Esophagus squamous epithelium (tissue), 5 donors: ENCODE results near the gene SMOC1. TPM values are rescaled to one million over a fixed set of nuclear protein-coding genes. Genes with fewer than 3 reads are reported as not detected.

Source experiments
- DNase-seq: peaks from one replicate; lab custom pipeline; 2025; lab: John Stamatoyannopoulos, UW
- H3K27ac ChIP-seq, 4 donors: fragments of 200-600 bp; sonication (generic); one replicate each; pipeline ENCODE4 v1.5.1; 2016 to 2019; ENCODE audit warnings: mild to moderate bottlenecking in 1 of 4
- H3K27me3 ChIP-seq, 4 donors: fragments of 200-600 bp; sonication (generic); 1 replicate in 3 of 4; 2 replicates in 1 of 4; pipeline versions ENCODE4 v1.5.1 to v1.6.0; 2017 to 2021; ENCODE audit warnings: antibody characterized with exemption in 1 of 4
- H3K36me3 ChIP-seq, 3 donors: fragments of 200-600 bp; sonication (generic); one replicate each; pipeline ENCODE4 v1.5.1; 2016 to 2019
- H3K4me1 ChIP-seq, 3 donors: fragments of 200-600 bp; sonication (generic); one replicate each; pipeline ENCODE4 v1.5.1; 2017 to 2019
- H3K4me3 ChIP-seq, 4 donors: fragments of 200-600 bp; sonication (generic); 1 replicate in 3 of 4; 2 replicates in 1 of 4; pipeline ENCODE4 v1.5.1; 2016 to 2019; ENCODE audit warnings: mild to moderate bottlenecking in 2 of 4, moderate library complexity in 1 of 4
- H3K9me3 ChIP-seq, 3 donors: fragments of 200-600 bp; sonication (generic); one replicate each; pipeline ENCODE4 v1.5.1; 2016 to 2019
- CTCF ChIP-seq, 6 experiments: fragments of 450-650 bp in 4 of 6; fragments of 200-600 bp in 2 of 6; sonication (generic) in 2 of 6; IDR thresholded peaks; one replicate each; pipeline ENCODE4 v1.5.1; 2016 to 2019; ENCODE audit warnings: antibody characterized with exemption in 6 of 6, mild to moderate bottlenecking in 4 of 6, moderate library complexity in 4 of 6
- POLR2A ChIP-seq, 4 donors: fragments of 450-650 bp; IDR thresholded peaks; one replicate each; pipeline ENCODE4 v1.6.1; 2017; ENCODE audit warnings: antibody characterized with exemption in 4 of 4, mild to moderate bottlenecking in 4 of 4, moderate library complexity in 3 of 4
- WGBS, 2 donors: methylation state at CpG; one replicate each; pipeline ENCODE4 v1.1.5; 2018; 5-methylcytosine and 5-hydroxymethylcytosine counted together
- intact Hi-C: fragments of 100-400 bp; cut with DNase I; formaldehyde crosslinking; loops from one replicate; pipeline ENCODE4 v1.15.0; 2022
- total RNA-seq, 4 donors: library from RNA; depleted of rRNA; stranded (reverse); fragments of >200 nt; gene quantifications; one replicate each; pipeline ENCODE4 v1.1.0, GENCODE V29; 2016
- donor health status: DM: yes; HTN: yes; CAD: no.

SMOC1 gene
- total RNA-seq, 4 donors from 2014 or later = 1.1 TPM; not detected in 3

- H3K36me3 ChIP-seq = no peaks in the 10 kb centered on the region
- intact Hi-C loops = no loop called here
- no peak for DNase-seq
Observed at GRCh38 chr14:69945912-69946311, 66.7 kb downstream of the SMOC1 start.

GRCh38 chr14:69948351-69948750, 69.1 kb downstream of the SMOC1 start:
- no peak for TF ChIP-seq POLR2A (IDR thresholded peaks at IDR 0.05)
- TF ChIP-seq CTCF (IDR thresholded peaks at IDR 0.05) = no peak
- H3K9me3 ChIP-seq = peaks cover 0 to 9% (median 6%) of the 10 kb centered on the region in 3 donors
- H3K4me3 ChIP-seq = no peak overlapping the region
- intact Hi-C loops = no loop called here
- no peak for DNase-seq
- H3K27me3 ChIP-seq = peaks cover 0 to 13% (median 0%) of the 10 kb centered on the region in 4 donors
- H3K4me1 ChIP-seq = no peaks in the 10 kb centered on the region
- no peak overlapping the region for H3K27ac ChIP-seq
- H3K36me3 ChIP-seq = no peaks in the 10 kb centered on the region
- 49 to 78% methylated on average over 3 of the region's 3 CpGs for WGBS, 2 donors

More at GRCh38 chr14:69945912-69946311, 66.7 kb downstream of the SMOC1 start:
- Histone ChIP-seq H3K4me1 (no peaks in the 10 kb centered on the region), H3K9me3 (peaks cover 0 to 9% (median 6%) of the 10 kb centered on the region in 3 donors), H3K27me3 (peaks cover 0 to 30% (median 0%) of the 10 kb centered on the region in 4 donors), H3K4me3 (no peak overlapping the region), H3K27ac (no peak overlapping the region)
- TF ChIP-seq CTCF (IDR thresholded peaks at IDR 0.05) (no peak), POLR2A (IDR thresholded peaks at IDR 0.05) (no peak)

- no peaks in the 10 kb centered on the region for H3K9me3 ChIP-seq
- WGBS, 2 donors = 82 to 89% methylated on average over 3 of the region's 3 CpGs
- DNase-seq = no peak
- no peaks in the 10 kb centered on the region for H3K4me1 ChIP-seq
- peaks cover 0 to 27% (median 0%) of the 10 kb centered on the region in 4 donors for H3K27me3 ChIP-seq
- no peak overlapping the region for H3K27ac ChIP-seq
- TF ChIP-seq POLR2A (IDR thresholded peaks at IDR 0.05) (no peak), CTCF (IDR thresholded peaks at IDR 0.05) (no peak)
- no peak overlapping the region for H3K4me3 ChIP-seq
- no peaks in the 10 kb centered on the region for H3K36me3 ChIP-seq
- intact Hi-C loops = no loop called here
Observed at GRCh38 chr14:69951263-69951662, 72.0 kb downstream of the SMOC1 start.

GRCh38 chr14:69951935-69952334, 72.7 kb downstream of the SMOC1 start:
- no peak for DNase-seq
- 69 to 81% methylated on average over 3 to 9 of the region's 9 CpGs for whole genome bisulfite sequencing, 2 donors
- TF ChIP-seq POLR2A (IDR thresholded peaks at IDR 0.05) (no peak), CTCF (IDR thresholded peaks at IDR 0.05) (no peak)
- no peaks in the 10 kb centered on the region for H3K9me3 ChIP-seq
- peaks cover 0 to 30% (median 0%) of the 10 kb centered on the region in 4 donors for H3K27me3 ChIP-seq
- no peaks in the 10 kb centered on the region for H3K4me1 ChIP-seq
- H3K36me3 ChIP-seq = no peaks in the 10 kb centered on the region
- no peak overlapping the region for H3K4me3 ChIP-seq
- no peak overlapping the region for H3K27ac ChIP-seq
- intact Hi-C loops = no loop called here

GRCh38 chr14:69953266-69953915, 74.2 kb downstream of the SMOC1 start:
- H3K36me3 ChIP-seq = no peaks in the 10 kb centered on the region
- no peak for TF ChIP-seq CTCF (IDR thresholded peaks at IDR 0.05)
- no peak for TF ChIP-seq POLR2A (IDR thresholded peaks at IDR 0.05)
- H3K4me1 ChIP-seq = no peaks in the 10 kb centered on the region
- no peaks in the 10 kb centered on the region for H3K9me3 ChIP-seq
- 59 to 71% methylated on average over 6 to 7 of the region's 16 CpGs for WGBS, 2 donors
- H3K27me3 ChIP-seq = peaks cover 0 to 30% (median 0%) of the 10 kb centered on the region in 4 donors
- no peak for DNase-seq
- H3K27ac ChIP-seq = no peak overlapping the region
- H3K4me3 ChIP-seq = no peak overlapping the region
- intact Hi-C loops = no loop called here
